ENCODE data around the gene ACOT7. TPM values are rescaled to one million over a fixed set of nuclear protein-coding genes. Genes with fewer than 3 reads are reported as not detected.

ACOT7 gene
- total RNA-seq, 2 experiments from 2014 or later, result 5.3 to 5.4 TPM

GRCh38 chr1:6243053-6243834 is 150.3 kb downstream of the ACOT7 start:
- Mint-ChIP-seq H3K36me3 (ENCODE audit: low read depth) (no peaks in the 10 kb centered on the region), H3K4me1 (ENCODE audit: low read depth) (peaks cover 22% of the 10 kb centered on the region), H3K9me3 (no peaks in the 10 kb centered on the region), H3K27me3 (peaks cover 72% of the 10 kb centered on the region), H3K27ac (no peak overlapping the region), H3K4me3 (no peak overlapping the region)
- Histone ChIP-seq H3K27me3 (ENCODE audit: control insufficient read depth in 1 of 2, insufficient read depth in 2 of 2, low read length in 2 of 2) (peaks cover 67 to 77% of the 10 kb centered on the region in 2 experiments), H3K36me3 (ENCODE audit: insufficient read depth, low read length) (no peaks in the 10 kb centered on the region), H3K9me3 (ENCODE audit: control insufficient read depth in 1 of 2, insufficient read depth in 1 of 2, low read length in 2 of 2) (peaks cover 0 to 38% of the 10 kb centered on the region in 2 experiments), H3K4me3 (ENCODE audit: low read length) (no peak overlapping the region), H3K4me1 (ENCODE audit: insufficient read depth, low read length) (peaks cover 32% of the 10 kb centered on the region), H3K27ac (ENCODE audit: low read depth in 1 of 2, low read length in 2 of 2) (no peak overlapping the region)
- DNase-seq (no peak), ATAC-seq (ENCODE audit: poor library complexity) (no peak)
- intact Hi-C loops (cut with DNase I, micrococcal nuclease), result no loop called here
- TF ChIP-seq CTCF (IDR thresholded peaks at IDR 0.05), result no peak
- ChIA-PET CTCF (no interaction called here), POLR2A (no interaction called here)

GRCh38 chr1:6241887-6242740 is 151.5 kb downstream of the ACOT7 start:
- Mint-ChIP-seq H3K27ac (no peak overlapping the region), H3K4me3 (no peak overlapping the region), H3K4me1 (ENCODE audit: low read depth) (peaks cover 19% of the 10 kb centered on the region), H3K9me3 (no peaks in the 10 kb centered on the region), H3K27me3 (peaks cover 60% of the 10 kb centered on the region), H3K36me3 (ENCODE audit: low read depth) (no peaks in the 10 kb centered on the region)
- H3K4me3 ChIP-seq (ENCODE audit: low read length), result no peak overlapping the region
- H3K27ac ChIP-seq (ENCODE audit: low read depth in 1 of 2, low read length in 2 of 2), result no peak overlapping the region
- H3K27me3 ChIP-seq (ENCODE audit: control insufficient read depth in 1 of 2, insufficient read depth in 2 of 2, low read length in 2 of 2), result peaks cover 58 to 66% of the 10 kb centered on the region in 2 experiments
- H3K4me1 ChIP-seq (ENCODE audit: insufficient read depth, low read length), result peaks cover 32% of the 10 kb centered on the region
- intact Hi-C loops (cut with DNase I, micrococcal nuclease), result no loop called here
- peaks cover 0 to 38% of the 10 kb centered on the region in 2 experiments for H3K9me3 ChIP-seq (ENCODE audit: control insufficient read depth in 1 of 2, insufficient read depth in 1 of 2, low read length in 2 of 2)
- no peak for ATAC-seq (ENCODE audit: poor library complexity)
- ChIA-PET POLR2A (interaction anchor here (0.7 kb wide), 1 partner anchor 217 kb away, joined by 3 read pairs; no protein-coding TSS in a partner anchor), CTCF (no interaction called here)
- DNase-seq, result no peak
- H3K36me3 ChIP-seq (ENCODE audit: insufficient read depth, low read length), result no peaks in the 10 kb centered on the region
- no peak for TF ChIP-seq CTCF (IDR thresholded peaks at IDR 0.05)

DNA sequence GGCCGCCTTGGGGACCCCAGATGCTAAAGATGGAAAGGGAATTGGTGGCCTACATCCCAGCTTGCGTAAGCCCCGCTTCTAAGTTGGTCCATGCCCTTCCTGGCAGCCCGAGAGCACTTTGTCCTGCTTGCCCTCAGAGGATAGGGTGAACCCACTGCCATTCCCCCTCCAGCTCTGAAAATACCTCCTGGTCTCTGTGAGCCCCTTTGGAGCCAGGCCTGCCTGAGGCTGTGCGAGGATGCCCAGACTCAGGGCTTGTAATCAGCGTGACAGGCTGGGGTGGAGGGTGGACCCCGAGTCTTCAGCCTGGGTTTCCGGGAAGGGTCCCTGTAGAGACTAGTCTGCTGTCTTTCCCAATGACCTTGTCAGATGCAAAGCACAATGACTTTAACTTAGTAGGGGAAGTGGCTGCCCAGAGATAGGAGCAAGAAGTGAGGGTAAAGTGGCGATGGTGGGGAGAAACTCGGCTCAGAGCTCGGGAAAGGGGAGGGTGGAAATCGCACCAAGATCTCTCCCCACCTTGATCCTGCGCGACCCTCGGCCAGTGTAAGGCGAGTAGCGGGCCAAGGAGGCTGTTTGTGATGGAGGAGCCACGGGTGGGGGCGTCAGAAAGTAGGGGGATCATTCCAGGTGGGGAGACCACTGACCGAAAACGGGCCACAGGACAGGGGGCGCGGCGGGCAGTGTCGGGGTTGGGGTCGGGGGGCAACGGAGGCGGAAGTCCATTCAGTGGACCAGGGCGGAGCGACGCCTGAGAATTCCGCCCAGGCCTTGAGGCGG is 152.3 kb downstream of the ACOT7 start:
- no peaks in the 10 kb centered on the region for H3K36me3 Mint-ChIP-seq (ENCODE audit: low read depth)
- Histone ChIP-seq H3K4me1 (ENCODE audit: insufficient read depth, low read length) (peaks cover 27% of the 10 kb centered on the region), H3K9me3 (ENCODE audit: control insufficient read depth in 1 of 2, insufficient read depth in 1 of 2, low read length in 2 of 2) (peaks cover 0 to 36% of the 10 kb centered on the region in 2 experiments), H3K27me3 (ENCODE audit: control insufficient read depth in 1 of 2, insufficient read depth in 2 of 2, low read length in 2 of 2) (peaks cover 50 to 59% of the 10 kb centered on the region in 2 experiments), H3K4me3 (ENCODE audit: low read length) (no peak overlapping the region), H3K27ac (ENCODE audit: low read depth in 1 of 2, low read length in 2 of 2) (no peak overlapping the region), H3K36me3 (ENCODE audit: insufficient read depth, low read length) (no peaks in the 10 kb centered on the region)
- ChIA-PET CTCF (no interaction called here), POLR2A (no interaction called here)
- no peak overlapping the region for H3K27ac Mint-ChIP-seq
- no peak for DNase-seq
- intact Hi-C loops (cut with DNase I, micrococcal nuclease), result no loop called here
- no peak for ATAC-seq (ENCODE audit: poor library complexity)
- no peaks in the 10 kb centered on the region for H3K9me3 Mint-ChIP-seq
- H3K4me1 Mint-ChIP-seq (ENCODE audit: low read depth), result peaks cover 11% of the 10 kb centered on the region
- H3K27me3 Mint-ChIP-seq, result peaks cover 52% of the 10 kb centered on the region
- no peak for TF ChIP-seq CTCF (IDR thresholded peaks at IDR 0.05)
- H3K4me3 Mint-ChIP-seq, result no peak overlapping the region

Measured in CD4-positive, alpha-beta T cell (primary cell).